ENCODE measurements around the gene NEDD4.
A peak's percentile ranks its signal among the peaks of the same experiment; 100 is the strongest.

NEDD4 gene

GRCh38 chr15:55928955-55929354 lies 64.5 kb downstream of the NEDD4 start:
- no peak overlapping the region for H3K23ac ChIP-seq (ENCODE audit: low read length)

GRCh38 chr15:55921744-55922143 lies 71.7 kb downstream of the NEDD4 start:
- no peaks in the 10 kb centered on the region for H3K27me3 ChIP-seq (ENCODE audit: insufficient read depth, low read length)
- no peak for DNase-seq
- peaks cover 2% of the 10 kb centered on the region for H3K9me3 ChIP-seq (ENCODE audit: insufficient read depth, low read depth, low read length)
- H3K27ac ChIP-seq (ENCODE audit: low read depth, low read length) = no peak overlapping the region
- H2BK12ac ChIP-seq (ENCODE audit: low read length) = no peak overlapping the region
- H3K4ac ChIP-seq (ENCODE audit: low read depth, low read length) = no peak overlapping the region
- no peak overlapping the region for H3K4me2 ChIP-seq (ENCODE audit: low read length)
- H3K4me3 ChIP-seq (ENCODE audit: low read depth, low read length) = no peak overlapping the region
- no peak overlapping the region for H3K9ac ChIP-seq (ENCODE audit: low read length)
- no peak overlapping the region for H3K14ac ChIP-seq (ENCODE audit: low read length)
- no peak overlapping the region for H3K18ac ChIP-seq (ENCODE audit: low read length)
- no peak overlapping the region for H4K91ac ChIP-seq (ENCODE audit: low read depth, low read length)
- H2AFZ ChIP-seq (ENCODE audit: insufficient read depth, low read length, poor library complexity) = no peak overlapping the region
- H3K23ac ChIP-seq (ENCODE audit: low read length) = no peak overlapping the region
- H3K79me2 ChIP-seq (ENCODE audit: control insufficient read depth, insufficient read depth, low read length, poor library complexity) = no peaks in the 10 kb centered on the region
- no CpG with 5 or more reads among the region's 4 CpGs for WGBS (ENCODE audit: extremely low coverage, insufficient coverage, insufficient read length)
- H2AK5ac ChIP-seq (ENCODE audit: low read length) = no peak overlapping the region
- no peak overlapping the region for H2BK120ac ChIP-seq (ENCODE audit: insufficient read depth, low read length, poor library complexity)
- no peak overlapping the region for H2BK5ac ChIP-seq (ENCODE audit: low read depth, low read length, poor library complexity)
- H4K12ac ChIP-seq (ENCODE audit: low read depth, low read length) = no peak overlapping the region
- H3K36me3 ChIP-seq (ENCODE audit: control insufficient read depth in 1 of 2, insufficient read depth in 2 of 2, low read length in 2 of 2) = no peaks in the 10 kb centered on the region
- no peaks in the 10 kb centered on the region for H3K4me1 ChIP-seq (ENCODE audit: control insufficient read depth in 1 of 2, insufficient read depth in 2 of 2, low read length in 2 of 2)
- no peaks in the 10 kb centered on the region for H3K79me1 ChIP-seq (ENCODE audit: low read length)
- H4K8ac ChIP-seq (ENCODE audit: low read depth, low read length) = no peak overlapping the region

More at GRCh38 chr15:55928955-55929354, 64.5 kb downstream of the NEDD4 start:
- Histone ChIP-seq H4K91ac (ENCODE audit: low read depth, low read length) (no peak overlapping the region), H3K27me3 (ENCODE audit: insufficient read depth, low read length) (no peaks in the 10 kb centered on the region), H3K36me3 (ENCODE audit: control insufficient read depth in 1 of 2, insufficient read depth in 2 of 2, low read length in 2 of 2) (no peaks in the 10 kb centered on the region), H4K8ac (ENCODE audit: low read depth, low read length) (no peak overlapping the region), H3K4me3 (ENCODE audit: low read depth, low read length) (no peak overlapping the region), H3K14ac (ENCODE audit: low read length) (no peak overlapping the region), H2BK120ac (ENCODE audit: insufficient read depth, low read length, poor library complexity) (no peak overlapping the region), H3K79me2 (ENCODE audit: control insufficient read depth, insufficient read depth, low read length, poor library complexity) (no peaks in the 10 kb centered on the region), H2BK12ac (ENCODE audit: low read length) (no peak overlapping the region), H2AK5ac (ENCODE audit: low read length) (no peak overlapping the region), H4K12ac (ENCODE audit: low read depth, low read length) (no peak overlapping the region), H3K4ac (ENCODE audit: low read depth, low read length) (no peak overlapping the region), H3K79me1 (ENCODE audit: low read length) (no peaks in the 10 kb centered on the region), H3K27ac (ENCODE audit: low read depth, low read length) (no peak overlapping the region), H2BK5ac (ENCODE audit: low read depth, low read length, poor library complexity) (no peak overlapping the region), H2AFZ (ENCODE audit: insufficient read depth, low read length, poor library complexity) (no peak overlapping the region), H3K9ac (ENCODE audit: low read length) (no peak overlapping the region), H3K18ac (ENCODE audit: low read length) (no peak overlapping the region), H3K4me2 (ENCODE audit: low read length) (no peak overlapping the region), H3K4me1 (ENCODE audit: control insufficient read depth in 1 of 2, insufficient read depth in 2 of 2, low read length in 2 of 2) (no peaks in the 10 kb centered on the region), H3K9me3 (ENCODE audit: insufficient read depth, low read depth, low read length) (peaks cover 2% of the 10 kb centered on the region)
- no CpG with 5 or more reads among the region's 4 CpGs for WGBS (ENCODE audit: extremely low coverage, insufficient coverage, insufficient read length)
- no peak for DNase-seq

GRCh38 chr15:55917881-55918296 lies 75.5 kb downstream of the NEDD4 start:
- Histone ChIP-seq H3K27me3 (ENCODE audit: insufficient read depth, low read length) (no peaks in the 10 kb centered on the region), H4K12ac (ENCODE audit: low read depth, low read length) (no peak overlapping the region), H3K36me3 (ENCODE audit: control insufficient read depth in 1 of 2, insufficient read depth in 2 of 2, low read length in 2 of 2) (no peaks in the 10 kb centered on the region), H2AK5ac (ENCODE audit: low read length) (no peak overlapping the region), H3K4ac (ENCODE audit: low read depth, low read length) (no peak overlapping the region), H3K14ac (ENCODE audit: low read length) (no peak overlapping the region), H2BK5ac (ENCODE audit: low read depth, low read length, poor library complexity) (no peak overlapping the region), H3K4me3 (ENCODE audit: low read depth, low read length) (no peak overlapping the region), H3K4me2 (ENCODE audit: low read length) (no peak overlapping the region), H2BK120ac (ENCODE audit: insufficient read depth, low read length, poor library complexity) (no peak overlapping the region), H2AFZ (ENCODE audit: insufficient read depth, low read length, poor library complexity) (no peak overlapping the region), H3K27ac (ENCODE audit: low read depth, low read length) (no peak overlapping the region), H3K79me2 (ENCODE audit: control insufficient read depth, insufficient read depth, low read length, poor library complexity) (no peaks in the 10 kb centered on the region), H3K9ac (ENCODE audit: low read length) (no peak overlapping the region), H3K23ac (ENCODE audit: low read length) (no peak overlapping the region), H2BK12ac (ENCODE audit: low read length) (no peak overlapping the region), H3K79me1 (ENCODE audit: low read length) (no peaks in the 10 kb centered on the region), H3K18ac (ENCODE audit: low read length) (no peak overlapping the region), H4K91ac (ENCODE audit: low read depth, low read length) (no peak overlapping the region), H4K8ac (ENCODE audit: low read depth, low read length) (no peak overlapping the region), H3K9me3 (ENCODE audit: insufficient read depth, low read depth, low read length) (no peaks in the 10 kb centered on the region), H3K4me1 (ENCODE audit: control insufficient read depth in 1 of 2, insufficient read depth in 2 of 2, low read length in 2 of 2) (no peaks in the 10 kb centered on the region)
- whole genome bisulfite sequencing (ENCODE audit: extremely low coverage, insufficient coverage, insufficient read length) = no CpG with 5 or more reads among the region's 1 CpG
- peak; percentile 40 to 61 for DNase-seq

- no peak overlapping the region for H3K4me2 ChIP-seq (ENCODE audit: low read length)
- H3K9me3 ChIP-seq (ENCODE audit: insufficient read depth, low read depth, low read length) = no peaks in the 10 kb centered on the region
- DNase-seq = no peak
- H3K27ac ChIP-seq (ENCODE audit: low read depth, low read length) = no peak overlapping the region
- H4K8ac ChIP-seq (ENCODE audit: low read depth, low read length) = no peak overlapping the region
- no peak overlapping the region for H3K14ac ChIP-seq (ENCODE audit: low read length)
- no peak overlapping the region for H2AFZ ChIP-seq (ENCODE audit: insufficient read depth, low read length, poor library complexity)
- H2BK5ac ChIP-seq (ENCODE audit: low read depth, low read length, poor library complexity) = no peak overlapping the region
- H3K4me3 ChIP-seq (ENCODE audit: low read depth, low read length) = no peak overlapping the region
- H3K18ac ChIP-seq (ENCODE audit: low read length) = no peak overlapping the region
- H3K9ac ChIP-seq (ENCODE audit: low read length) = no peak overlapping the region
- H3K79me2 ChIP-seq (ENCODE audit: control insufficient read depth, insufficient read depth, low read length, poor library complexity) = no peaks in the 10 kb centered on the region
- H3K36me3 ChIP-seq (ENCODE audit: control insufficient read depth in 1 of 2, insufficient read depth in 2 of 2, low read length in 2 of 2) = no peaks in the 10 kb centered on the region
- no peak overlapping the region for H4K12ac ChIP-seq (ENCODE audit: low read depth, low read length)
- no peaks in the 10 kb centered on the region for H3K4me1 ChIP-seq (ENCODE audit: control insufficient read depth in 1 of 2, insufficient read depth in 2 of 2, low read length in 2 of 2)
- H3K4ac ChIP-seq (ENCODE audit: low read depth, low read length) = no peak overlapping the region
- H2AK5ac ChIP-seq (ENCODE audit: low read length) = no peak overlapping the region
- no peaks in the 10 kb centered on the region for H3K79me1 ChIP-seq (ENCODE audit: low read length)
- WGBS (ENCODE audit: extremely low coverage, insufficient coverage, insufficient read length) = no CpG with 5 or more reads among the region's 11 CpGs
- H2BK12ac ChIP-seq (ENCODE audit: low read length) = no peak overlapping the region
- no peaks in the 10 kb centered on the region for H3K27me3 ChIP-seq (ENCODE audit: insufficient read depth, low read length)
- no peak overlapping the region for H4K91ac ChIP-seq (ENCODE audit: low read depth, low read length)
- H3K23ac ChIP-seq (ENCODE audit: low read length) = no peak overlapping the region
- H2BK120ac ChIP-seq (ENCODE audit: insufficient read depth, low read length, poor library complexity) = no peak overlapping the region
Measured at GRCh38 chr15:55916666-55917409, 76.6 kb downstream of the NEDD4 start.
